B cell (primary cell): ENCODE results near the gene IPMK.

Source experiments
- EZH2 ChIP-seq: IDR thresholded peaks from 2 replicates; pipeline ENCODE4 v1.6.1; 2012; ENCODE audit warnings: borderline replicate concordance, low read depth, mild to moderate bottlenecking, moderate library complexity, low read length; ENCODE audit not compliant: insufficient read depth, poor library complexity, severe bottlenecking
- TF ChIP-seq, protein P1 (sequence below): fragments of 200-600 bp; IDR thresholded peaks from one replicate; pipeline ENCODE4 v1.8.0; 2022; ENCODE audit warnings: antibody characterized with exemption, mild to moderate bottlenecking

DNA sequence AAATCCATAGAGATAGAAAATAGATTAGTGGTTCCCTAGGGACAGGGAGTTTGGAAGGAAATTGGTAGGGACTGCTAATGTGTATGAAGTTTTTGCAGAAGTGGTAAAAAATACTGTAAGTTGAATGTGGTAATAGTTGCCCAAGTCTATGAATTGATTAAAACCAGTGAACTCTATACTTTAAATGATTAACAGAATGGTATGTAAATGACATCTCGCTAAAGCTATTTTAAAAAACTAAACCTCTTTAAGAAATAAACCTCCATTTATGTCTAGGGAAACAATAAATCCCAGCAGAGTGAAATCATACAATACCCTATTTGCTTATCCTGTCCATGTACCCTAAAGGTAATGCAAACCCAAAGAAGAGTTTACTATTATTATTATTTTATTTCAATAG is 61.4 kb downstream of the IPMK start:
- TF ChIP-seq, protein P1, sequence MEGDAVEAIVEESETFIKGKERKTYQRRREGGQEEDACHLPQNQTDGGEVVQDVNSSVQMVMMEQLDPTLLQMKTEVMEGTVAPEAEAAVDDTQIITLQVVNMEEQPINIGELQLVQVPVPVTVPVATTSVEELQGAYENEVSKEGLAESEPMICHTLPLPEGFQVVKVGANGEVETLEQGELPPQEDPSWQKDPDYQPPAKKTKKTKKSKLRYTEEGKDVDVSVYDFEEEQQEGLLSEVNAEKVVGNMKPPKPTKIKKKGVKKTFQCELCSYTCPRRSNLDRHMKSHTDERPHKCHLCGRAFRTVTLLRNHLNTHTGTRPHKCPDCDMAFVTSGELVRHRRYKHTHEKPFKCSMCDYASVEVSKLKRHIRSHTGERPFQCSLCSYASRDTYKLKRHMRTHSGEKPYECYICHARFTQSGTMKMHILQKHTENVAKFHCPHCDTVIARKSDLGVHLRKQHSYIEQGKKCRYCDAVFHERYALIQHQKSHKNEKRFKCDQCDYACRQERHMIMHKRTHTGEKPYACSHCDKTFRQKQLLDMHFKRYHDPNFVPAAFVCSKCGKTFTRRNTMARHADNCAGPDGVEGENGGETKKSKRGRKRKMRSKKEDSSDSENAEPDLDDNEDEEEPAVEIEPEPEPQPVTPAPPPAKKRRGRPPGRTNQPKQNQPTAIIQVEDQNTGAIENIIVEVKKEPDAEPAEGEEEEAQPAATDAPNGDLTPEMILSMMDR, result no peak
- no peak for TF ChIP-seq EZH2
